HG03095 (cell line): Measurements from ENCODE around the gene TP53RK.
"Not testable (repeated sequence)": the region's sequence is repeated elsewhere in the genome, so short reads cannot be mapped to it uniquely, and the experiment has no call there.

ENCODE experiments used
- ATAC-seq: cut with Tn5 transposase; IDR thresholded peaks from one replicate; pipeline ENCODE4 v1.9.1; 2021; ENCODE audit warnings: moderate library complexity; ENCODE audit not compliant: unreplicated experiment

The TP53RK gene

GRCh38 chr20:46683939-46684750 is 5.1 kb downstream of the TP53RK start:
- no peak for ATAC-seq

- ATAC-seq, result no peak
These were observed 5.6 kb downstream of the TP53RK start for GRCh38 chr20:46683668-46683938.

GRCh38 chr20:46683011-46683667 is 6.1 kb downstream of the TP53RK start:
- ATAC-seq, result no peak

GRCh38 chr20:46682063-46682821 is 7.0 kb downstream of the TP53RK start:
- no peak for ATAC-seq

GRCh38 chr20:46681032-46681854 is 8.0 kb downstream of the TP53RK start:
- ATAC-seq, result no peak

GRCh38 chr20:46680684-46681031 is 8.6 kb downstream of the TP53RK start:
- ATAC-seq, result no peak

- no peak for ATAC-seq
These were observed 10.7 kb downstream of the TP53RK start for GRCh38 chr20:46678516-46678915.

GRCh38 chr20:46677608-46678007 is 11.6 kb downstream of the TP53RK start:
- no peak for ATAC-seq

GRCh38 chr20:46676649-46677316 is 12.5 kb downstream of the TP53RK start:
- not testable (repeated sequence) for ATAC-seq

GRCh38 chr20:46674253-46675083 is 14.8 kb downstream of the TP53RK start:
- no peak for ATAC-seq

- no peak for ATAC-seq
These were observed 15.6 kb downstream of the TP53RK start for GRCh38 chr20:46673394-46674252.

GRCh38 chr20:46672543-46673148 is 16.6 kb downstream of the TP53RK start:
- ATAC-seq, result no peak

- ATAC-seq, result no peak
These were observed 17.2 kb downstream of the TP53RK start for GRCh38 chr20:46671866-46672542.

- ATAC-seq, result no peak
These were observed 18.4 kb downstream of the TP53RK start for GRCh38 chr20:46670585-46671584.

GRCh38 chr20:46670228-46670584 is 19.0 kb downstream of the TP53RK start:
- no peak for ATAC-seq

- ATAC-seq, result no peak
These were observed 22.3 kb downstream of the TP53RK start for GRCh38 chr20:46666818-46667515.
